G401.6 (cell line): ENCODE data around the gene KDM4E.
"Not testable (repeated sequence)": the region's sequence is repeated elsewhere in the genome, so short reads cannot be mapped to it uniquely, and the experiment has no call there.

Source experiments
- FAIRE-seq: peaks from 2 replicates; lab custom pipeline; 2012; peaks lifted over from hg19 to GRCh38; lab: Jason Lieb, UNC

Gene KDM4E

GRCh38 chr11:95024958-95025357 lies at the start of gene KDM4E:
Gene KDM4E (plus strand): TSS chr11:95025258. CDS start chr11:95025558, 300 bp downstream.
- no peak for FAIRE-seq

DNA sequence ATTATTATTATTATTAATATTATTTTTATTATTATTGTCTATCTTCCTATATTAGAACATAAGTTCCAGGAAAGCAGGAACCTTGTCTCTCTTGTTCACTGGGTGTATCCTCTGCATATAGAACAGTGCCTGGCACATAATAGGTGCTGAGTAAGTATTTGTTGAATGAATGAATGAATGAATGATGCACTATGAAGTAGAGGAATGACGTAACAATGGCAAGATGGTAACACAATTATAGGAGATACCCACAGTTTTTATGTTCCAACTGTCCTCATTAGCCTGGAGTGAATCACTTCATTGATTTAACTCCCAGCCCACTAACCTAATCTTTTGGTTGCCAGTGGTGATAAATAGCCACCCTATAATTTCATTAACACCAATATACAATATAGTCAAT lies 49.5 kb upstream of the KDM4E start:
- no peak for FAIRE-seq

DNA sequence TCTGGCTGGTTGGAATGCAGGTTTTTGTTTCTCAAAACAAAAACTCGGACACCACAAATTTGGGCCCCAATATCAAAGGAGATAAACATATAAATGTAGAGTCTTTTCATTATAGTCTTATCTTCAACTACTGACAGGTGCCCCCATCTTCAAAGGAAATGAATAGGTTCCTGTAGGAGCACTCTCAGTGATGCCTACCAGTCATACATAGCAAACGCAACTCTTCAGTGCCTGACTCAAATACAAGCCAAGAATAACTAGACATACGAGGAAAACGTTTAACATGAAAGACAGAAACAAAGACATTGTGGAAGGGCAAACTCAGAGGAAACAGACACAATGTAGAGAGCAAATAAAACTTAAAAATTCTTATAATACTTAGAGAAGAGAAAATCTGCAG lies 37.7 kb upstream of the KDM4E start:
- FAIRE-seq = no peak

GRCh38 chr11:94988748-94989147 lies 36.3 kb upstream of the KDM4E start:
- no peak for FAIRE-seq

GRCh38 chr11:94993400-94993943 lies 31.6 kb upstream of the KDM4E start:
- FAIRE-seq = no peak

GRCh38 chr11:94997437-94997836 lies 27.6 kb upstream of the KDM4E start:
- no peak for FAIRE-seq

GRCh38 chr11:94998285-94998684 lies 26.8 kb upstream of the KDM4E start:
- no peak for FAIRE-seq

GRCh38 chr11:95003716-95004115 lies 21.3 kb upstream of the KDM4E start:
- FAIRE-seq = no peak

DNA sequence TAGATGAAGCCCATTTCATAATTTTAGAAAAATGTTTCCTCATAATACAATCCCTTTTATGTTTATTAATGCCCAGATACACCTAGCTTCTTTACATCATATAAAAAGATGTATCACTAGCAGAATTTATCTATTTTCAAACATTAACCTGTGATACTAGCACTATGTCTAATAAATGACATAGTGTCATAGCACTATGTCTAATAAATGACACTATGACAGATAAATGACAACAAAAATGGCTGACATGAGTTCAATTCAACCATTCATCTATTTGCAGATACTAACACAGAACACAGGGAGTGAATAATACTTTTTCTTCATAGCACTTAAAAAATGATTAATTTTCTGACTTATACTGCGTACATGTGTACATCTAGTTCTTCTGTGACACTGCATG lies 19.4 kb upstream of the KDM4E start:
- no peak for FAIRE-seq

DNA sequence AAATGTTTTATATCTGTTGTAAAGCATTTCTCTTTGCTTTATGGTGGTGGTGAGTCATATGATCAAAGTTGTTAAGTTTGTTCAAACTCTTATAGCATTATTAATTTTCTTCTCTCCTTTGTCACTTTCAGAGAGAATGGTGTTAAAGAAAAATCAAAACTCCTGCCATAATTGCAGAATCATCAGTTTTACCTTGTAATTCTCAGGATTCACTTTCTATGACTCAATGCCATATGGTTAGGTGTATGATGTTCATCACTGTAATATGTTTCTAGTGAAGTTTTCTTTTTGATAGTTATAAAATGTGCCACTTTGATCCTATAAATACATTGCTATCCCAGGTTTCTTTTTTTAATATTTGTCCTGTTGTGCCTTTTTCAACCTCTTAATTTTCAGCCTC lies 13.7 kb upstream of the KDM4E start:
- no peak for FAIRE-seq

GRCh38 chr11:95014184-95014821 lies 10.8 kb upstream of the KDM4E start:
- no peak for FAIRE-seq

DNA sequence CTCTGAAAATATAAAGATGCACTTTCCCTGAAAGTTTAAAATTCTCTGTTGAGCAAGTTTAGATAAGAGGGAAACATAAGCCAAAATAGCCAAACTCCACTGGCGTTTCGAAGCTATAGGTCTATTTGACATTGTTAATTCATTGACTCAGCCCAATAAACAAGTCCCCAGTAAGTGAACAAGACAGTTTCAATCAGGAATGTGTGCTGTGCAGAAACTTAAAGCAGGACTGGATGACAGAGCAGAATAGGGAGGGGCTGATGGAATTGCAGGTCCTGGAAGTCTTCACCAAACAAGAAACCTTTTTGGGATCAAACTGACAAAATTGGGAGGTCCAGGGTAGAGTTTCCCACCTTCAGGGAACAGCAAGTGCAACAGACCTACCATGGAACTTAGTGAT lies 8.9 kb upstream of the KDM4E start:
- FAIRE-seq = no peak

GRCh38 chr11:95021468-95021867 lies 3.6 kb upstream of the KDM4E start:
- not testable (repeated sequence) for FAIRE-seq

DNA sequence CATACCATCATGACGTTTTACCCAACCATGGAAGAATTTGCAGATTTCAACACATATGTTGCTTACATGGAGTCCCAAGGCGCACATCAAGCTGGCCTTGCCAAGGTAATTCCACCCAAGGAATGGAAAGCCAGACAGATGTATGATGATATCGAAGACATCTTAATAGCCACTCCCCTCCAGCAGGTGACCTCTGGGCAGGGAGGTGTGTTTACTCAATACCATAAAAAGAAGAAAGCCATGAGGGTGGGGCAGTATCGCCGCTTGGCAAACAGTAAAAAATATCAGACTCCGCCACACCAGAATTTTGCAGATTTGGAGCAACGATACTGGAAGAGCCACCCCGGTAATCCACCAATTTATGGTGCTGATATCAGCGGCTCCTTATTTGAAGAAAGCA lies 536 bp downstream of the KDM4E start:
- not testable (repeated sequence) for FAIRE-seq

GRCh38 chr11:95028357-95028756 lies 3.3 kb downstream of the KDM4E start:
- no peak for FAIRE-seq

DNA sequence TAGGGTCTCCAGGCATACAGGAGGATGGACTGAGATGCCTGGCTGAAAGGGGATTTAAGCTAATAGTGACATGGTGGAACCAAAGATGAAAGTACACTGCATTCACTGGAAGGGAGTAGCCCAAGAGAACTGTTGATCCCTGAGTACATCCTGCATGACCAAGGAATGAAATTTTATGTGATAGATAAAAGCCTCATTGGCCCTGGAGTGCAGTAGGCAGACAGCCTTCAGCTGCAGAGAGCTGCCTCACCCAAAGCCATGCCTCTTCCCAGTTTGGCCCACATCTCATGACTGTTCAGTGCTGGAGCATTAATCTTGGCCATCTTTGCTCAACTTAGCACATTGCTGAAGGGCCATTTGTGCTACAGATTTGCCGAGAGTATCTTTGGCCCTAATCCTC lies 8.0 kb downstream of the KDM4E start:
- FAIRE-seq = no peak

- FAIRE-seq = no peak
Measured at GRCh38 chr11:95035316-95035715, 10.3 kb downstream of the KDM4E start.

- FAIRE-seq = not testable (repeated sequence)
Measured at GRCh38 chr11:95037356-95038035, 12.4 kb downstream of the KDM4E start.

- FAIRE-seq = no peak
Measured at GRCh38 chr11:95042239-95042638, 17.2 kb downstream of the KDM4E start.

GRCh38 chr11:95042906-95043305 lies 17.8 kb downstream of the KDM4E start:
- no peak for FAIRE-seq

DNA sequence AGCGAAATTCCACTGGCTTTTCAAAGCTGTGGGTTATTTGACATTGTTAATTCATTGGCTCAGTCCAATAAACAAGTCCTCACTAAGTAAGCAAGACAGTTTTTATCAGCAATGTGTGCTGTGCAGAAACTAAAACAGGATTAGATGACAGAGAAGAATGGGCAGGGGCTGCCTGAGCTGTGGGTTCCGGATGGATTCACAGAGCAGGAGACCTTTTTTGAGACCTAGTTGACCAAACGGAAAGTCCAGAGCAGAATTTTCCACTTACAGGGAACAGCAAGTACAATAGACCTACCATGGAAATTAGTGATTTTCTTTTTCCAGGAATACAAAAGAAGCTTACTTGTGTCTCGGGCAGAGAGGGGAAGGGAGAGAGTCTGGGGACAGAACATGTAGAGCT lies 19.0 kb downstream of the KDM4E start:
- FAIRE-seq = no peak

DNA sequence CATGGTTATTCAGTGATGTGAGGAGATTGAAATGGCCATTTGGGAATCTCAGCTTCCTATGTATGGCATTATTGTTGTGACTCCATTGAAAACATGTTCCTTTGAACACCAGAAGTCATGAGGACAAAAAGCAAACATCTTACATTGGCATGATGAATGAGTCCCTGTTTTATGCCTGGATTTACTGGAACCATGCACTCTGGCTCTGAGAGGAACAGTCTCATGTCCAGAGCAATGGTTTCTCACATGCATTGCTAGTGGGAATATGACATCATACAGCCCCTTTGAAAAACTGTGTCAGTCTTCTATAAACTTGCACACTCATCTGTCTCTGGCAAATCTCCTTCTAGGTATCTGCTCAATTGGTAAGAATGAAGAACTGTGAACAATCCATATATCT lies 20.8 kb downstream of the KDM4E start:
- FAIRE-seq = no peak

GRCh38 chr11:95049122-95049521 lies 24.1 kb downstream of the KDM4E start, which contains the start of gene KDM4F:
Gene KDM4F (plus strand): TSS chr11:95049422.
- FAIRE-seq = not testable (repeated sequence)
